Fibroblast of the aortic adventitia (primary cell): Measurements from ENCODE around the gene GAB1. TPM values are rescaled to one million over a fixed set of nuclear protein-coding genes. Genes with fewer than 3 reads are reported as not detected.

Experiments
- DNase-seq: peaks from one replicate; pipeline ENCODE4 v3.0.0-alpha.2; 2010; ENCODE audit warnings: low read depth
- H3K4me3 ChIP-seq: 2 replicates; pipeline ENCODE4 v1.5.1; 2011; ENCODE audit warnings: low read depth, mild to moderate bottlenecking, control low read depth, low read length, moderate library complexity
- total RNA-seq: library from RNA; depleted of rRNA; stranded (reverse); fragments of >200 nt; gene quantifications from 2 replicates; pipeline ENCODE4 v1.2.3, GENCODE V29; 2012; ENCODE audit warnings: low replicate concordance
- TF ChIP-seq, protein P1 (sequence below): IDR thresholded peaks from 2 replicates; pipeline ENCODE4 v1.5.1; 2011; ENCODE audit warnings: mild to moderate bottlenecking, low read length, control low read depth, inconsistent platforms; ENCODE audit not compliant: insufficient read depth

GAB1 gene
- total RNA-seq, 1 donor: 22.8 TPM

DNA sequence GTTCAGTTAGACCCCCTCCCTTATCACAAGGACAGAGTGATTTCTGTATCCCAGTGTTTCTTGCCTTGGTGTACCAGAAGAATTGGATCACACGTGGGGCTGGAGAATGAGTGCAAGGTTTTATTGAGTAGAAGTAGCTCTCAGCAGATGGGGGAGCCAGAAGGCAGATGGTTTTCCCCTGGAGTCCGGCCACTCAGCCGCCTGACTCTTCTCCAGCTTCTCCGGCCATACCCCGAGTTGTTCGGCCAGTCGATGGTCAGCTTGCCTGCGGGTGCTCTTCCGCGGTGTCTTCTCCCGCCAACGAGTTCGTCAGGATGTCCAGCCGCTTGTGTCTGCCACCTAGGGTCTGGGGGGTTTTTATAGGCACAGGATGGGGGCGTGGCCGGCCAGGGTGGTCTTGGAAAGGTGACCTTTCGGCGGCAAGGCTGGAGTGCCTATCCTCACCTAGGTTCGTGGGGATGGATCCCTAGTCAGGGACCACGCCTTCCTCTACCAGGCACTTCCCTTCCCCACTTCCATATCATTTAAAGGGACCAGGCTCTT is 14.5 kb downstream of the GAB1 start:
- no peak overlapping the region for H3K4me3 ChIP-seq
- no peak for DNase-seq
- TF ChIP-seq, protein P1, sequence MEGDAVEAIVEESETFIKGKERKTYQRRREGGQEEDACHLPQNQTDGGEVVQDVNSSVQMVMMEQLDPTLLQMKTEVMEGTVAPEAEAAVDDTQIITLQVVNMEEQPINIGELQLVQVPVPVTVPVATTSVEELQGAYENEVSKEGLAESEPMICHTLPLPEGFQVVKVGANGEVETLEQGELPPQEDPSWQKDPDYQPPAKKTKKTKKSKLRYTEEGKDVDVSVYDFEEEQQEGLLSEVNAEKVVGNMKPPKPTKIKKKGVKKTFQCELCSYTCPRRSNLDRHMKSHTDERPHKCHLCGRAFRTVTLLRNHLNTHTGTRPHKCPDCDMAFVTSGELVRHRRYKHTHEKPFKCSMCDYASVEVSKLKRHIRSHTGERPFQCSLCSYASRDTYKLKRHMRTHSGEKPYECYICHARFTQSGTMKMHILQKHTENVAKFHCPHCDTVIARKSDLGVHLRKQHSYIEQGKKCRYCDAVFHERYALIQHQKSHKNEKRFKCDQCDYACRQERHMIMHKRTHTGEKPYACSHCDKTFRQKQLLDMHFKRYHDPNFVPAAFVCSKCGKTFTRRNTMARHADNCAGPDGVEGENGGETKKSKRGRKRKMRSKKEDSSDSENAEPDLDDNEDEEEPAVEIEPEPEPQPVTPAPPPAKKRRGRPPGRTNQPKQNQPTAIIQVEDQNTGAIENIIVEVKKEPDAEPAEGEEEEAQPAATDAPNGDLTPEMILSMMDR: no peak

- no peak for DNase-seq
- no peak overlapping the region for H3K4me3 ChIP-seq
- TF ChIP-seq, protein P1: no peak
Measured at GRCh38 chr4:143351774-143352451, 15.2 kb downstream of the GAB1 start.

DNA sequence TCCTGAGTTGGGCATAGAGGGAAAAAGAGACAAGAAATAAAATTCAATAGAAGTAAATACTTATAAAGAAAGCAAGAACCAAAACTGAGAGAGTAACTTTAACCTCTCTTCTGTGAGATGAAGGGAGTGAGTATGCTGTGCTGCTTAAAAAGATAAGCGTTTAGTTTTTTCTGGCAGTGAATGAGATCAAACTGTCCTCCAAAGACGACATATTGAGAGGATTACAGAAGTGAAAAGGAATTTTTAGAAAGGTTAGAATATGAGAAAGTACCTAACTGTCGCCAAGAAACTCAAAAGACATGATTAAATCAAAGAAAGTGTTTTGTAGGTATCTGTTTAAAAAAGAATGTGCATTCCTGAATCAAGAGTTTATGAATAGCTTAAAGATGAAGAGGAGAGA is 16.0 kb downstream of the GAB1 start:
- H3K4me3 ChIP-seq: no peak overlapping the region
- peak; percentile 46 for DNase-seq
- TF ChIP-seq, protein P1: no peak

GRCh38 chr4:143353797-143354196 is 17.1 kb downstream of the GAB1 start:
- no peak for DNase-seq
- TF ChIP-seq, protein P1: no peak
- H3K4me3 ChIP-seq: no peak overlapping the region

DNA sequence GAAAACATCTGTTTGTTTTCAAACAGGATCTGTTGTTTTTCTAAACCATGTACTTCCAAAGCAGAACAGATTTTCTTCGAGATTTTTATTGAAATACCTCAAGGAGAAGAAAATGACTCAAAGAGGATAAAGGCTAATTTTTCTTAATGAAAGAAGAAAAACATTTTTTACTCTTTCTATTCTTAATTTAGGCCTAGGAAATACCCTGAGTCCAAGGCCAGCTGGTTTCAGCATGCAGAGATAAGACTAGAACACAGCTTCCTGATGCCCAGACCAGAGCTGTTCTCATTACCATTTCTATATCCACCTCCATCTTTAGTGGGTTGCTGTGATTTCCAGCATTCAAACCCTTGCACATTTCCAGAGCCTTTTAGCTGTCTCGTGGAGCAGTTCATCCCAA is 18.3 kb downstream of the GAB1 start:
- TF ChIP-seq, protein P1: no peak
- no peak for DNase-seq
- H3K4me3 ChIP-seq: no peak overlapping the region

DNA sequence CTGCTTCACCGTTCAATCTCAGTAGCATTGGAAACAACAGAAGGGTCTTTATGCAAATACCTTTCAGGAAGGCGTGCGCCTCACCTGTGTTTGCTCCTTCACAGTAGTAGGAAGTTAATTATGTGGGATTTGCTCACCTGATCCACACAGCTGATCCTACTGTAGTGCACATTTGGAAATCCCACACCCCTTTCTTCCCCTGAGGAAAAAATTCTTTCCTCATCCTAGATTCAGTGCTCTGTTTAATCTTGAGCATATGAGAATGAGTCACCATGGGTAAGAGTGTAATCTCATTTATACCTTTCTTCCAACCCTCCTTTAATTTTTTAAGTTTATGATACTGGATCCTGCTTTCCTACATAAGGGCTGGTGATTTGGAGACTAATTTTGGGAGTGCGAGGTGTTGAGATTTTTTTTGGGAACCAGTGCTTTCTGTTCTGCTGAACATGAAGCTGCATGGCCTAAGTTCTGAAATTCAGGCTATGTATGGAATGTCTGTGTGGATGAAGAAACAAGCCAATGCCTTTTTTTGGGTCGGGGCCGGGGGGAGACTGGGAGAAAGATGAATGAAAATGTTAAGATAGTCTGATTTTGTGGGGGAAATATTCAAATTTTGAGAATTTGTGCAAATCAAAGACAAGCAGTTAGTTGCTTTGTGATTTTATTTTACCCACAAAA is 19.0 kb downstream of the GAB1 start:
- TF ChIP-seq, protein P1: no peak
- DNase-seq: peak; percentile 56
- no peak overlapping the region for H3K4me3 ChIP-seq
